ENCODE results near the gene QTRT2.
A peak's percentile ranks its signal among the peaks of the same experiment; 100 is the strongest.

QTRT2 gene

DNA sequence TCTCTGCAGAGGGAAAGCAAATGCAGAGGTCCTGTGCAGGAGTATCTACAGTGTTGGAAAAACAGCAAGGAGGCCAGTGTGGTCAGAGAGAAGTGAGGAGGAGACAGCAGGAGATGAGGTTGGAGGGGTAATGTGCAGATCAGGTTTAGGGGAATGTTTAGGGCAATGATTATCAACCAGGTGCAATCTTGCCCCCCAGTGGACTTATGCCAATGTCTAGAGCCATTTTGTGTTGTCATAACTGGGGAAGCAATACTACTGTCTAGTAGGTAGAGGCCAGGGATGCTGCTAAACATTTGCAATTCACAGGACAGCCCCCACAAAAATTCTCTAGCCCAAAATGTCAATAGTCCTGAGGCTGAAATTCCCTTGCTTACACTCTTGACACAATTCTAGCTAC, 13.3 kb upstream of the QTRT2 start:
- Histone ChIP-seq H3K4ac (ENCODE audit: low read length) (no peak overlapping the region), H3K18ac (ENCODE audit: low read length) (no peak overlapping the region), H3K23ac (ENCODE audit: low read depth, low read length, poor library complexity) (no peak overlapping the region), H2BK5ac (ENCODE audit: low read length) (no peak overlapping the region), H3K9ac (ENCODE audit: low read depth, low read length, poor library complexity) (no peak overlapping the region), H2AFZ (ENCODE audit: low read length) (no peak overlapping the region), H3K36me3 (replicated peaks in 1 of 2; ENCODE audit: control insufficient read depth in 2 of 2, insufficient read depth in 2 of 2, low read length in 2 of 2) (no peaks in the 10 kb centered on the region), H3K4me3 (ENCODE audit: low read length in 2 of 2) (no peak overlapping the region), H2AK5ac (ENCODE audit: low read depth, low read length) (no peak overlapping the region), H3K14ac (ENCODE audit: low read length) (peak overlapping the region; percentile 79), H3K27ac (replicated peaks; ENCODE audit: low read length) (no peak overlapping the region), H3K79me1 (ENCODE audit: low read depth, low read length) (no peaks in the 10 kb centered on the region), H3K9me3 (replicated peaks in 1 of 2; ENCODE audit: control insufficient read depth in 2 of 2, insufficient read depth in 1 of 2, low read depth in 1 of 2, low read length in 2 of 2) (no peaks in the 10 kb centered on the region), H3K4me2 (ENCODE audit: insufficient read depth, low read length, poor library complexity, severe bottlenecking) (no peak overlapping the region), H4K91ac (ENCODE audit: low read depth, low read length, poor library complexity) (no peak overlapping the region), H2BK12ac (ENCODE audit: low read length) (no peak overlapping the region), H2BK15ac (ENCODE audit: low read length) (no peak overlapping the region), H4K8ac (ENCODE audit: low read depth, low read length) (no peak overlapping the region), H2BK120ac (ENCODE audit: low read depth, low read length) (no peak overlapping the region), H3K4me1 (ENCODE audit: control insufficient read depth in 2 of 2, insufficient read depth in 1 of 2, low read depth in 1 of 2, low read length in 2 of 2) (no peaks in the 10 kb centered on the region), H3K27me3 (ENCODE audit: control insufficient read depth in 3 of 3, insufficient read depth in 3 of 3, low read depth in 1 of 3, low read length in 3 of 3) (no peaks in the 10 kb centered on the region)
- DNase-seq (ENCODE audit: low spot score), result no peak

DNA sequence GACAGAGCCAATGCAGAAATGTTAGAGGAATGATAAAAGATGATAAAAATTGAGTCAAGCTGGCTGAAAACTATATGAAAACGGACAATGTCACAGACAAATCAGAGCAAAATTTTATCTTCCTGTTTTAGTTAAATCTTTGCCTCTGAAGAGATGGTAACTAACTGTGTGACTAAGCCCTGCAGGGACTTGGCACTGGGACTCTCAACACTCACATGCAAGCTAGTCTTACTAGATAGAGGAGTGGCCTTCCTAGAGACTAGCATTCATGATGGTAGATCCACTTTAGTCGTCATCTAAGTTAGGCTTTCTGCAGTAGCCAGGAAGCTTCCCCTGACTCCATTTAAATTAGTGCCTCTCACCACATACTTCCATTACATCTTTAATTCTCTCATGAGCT, 4.3 kb upstream of the QTRT2 start:
- no peak overlapping the region for H3K4me2 ChIP-seq (ENCODE audit: insufficient read depth, low read length, poor library complexity, severe bottlenecking)

DNA sequence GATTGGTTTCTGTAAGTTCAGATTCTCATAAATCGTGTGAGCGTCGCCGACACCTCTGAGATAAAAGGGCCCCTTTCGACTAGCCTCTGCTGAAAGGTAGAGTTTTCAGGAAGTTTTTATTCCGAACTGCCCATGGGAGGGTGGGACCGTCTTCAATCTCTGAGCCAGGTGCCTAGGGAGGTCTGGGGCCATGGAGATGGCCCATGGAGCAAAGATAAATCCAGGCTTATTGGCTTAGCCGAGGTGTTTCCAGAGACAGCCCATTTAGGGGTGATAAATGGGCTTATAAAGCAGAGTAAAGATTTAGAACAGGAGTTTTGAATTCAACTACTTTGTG, 442 bp downstream of the QTRT2 start:
- no peak overlapping the region for H3K23ac ChIP-seq (ENCODE audit: low read depth, low read length, poor library complexity)
- no peak overlapping the region for H3K4ac ChIP-seq (ENCODE audit: low read length)
- H3K18ac ChIP-seq (ENCODE audit: low read length), result no peak overlapping the region
- no peaks in the 10 kb centered on the region for H3K9me3 ChIP-seq (replicated peaks in 1 of 2; ENCODE audit: control insufficient read depth in 2 of 2, insufficient read depth in 1 of 2, low read depth in 1 of 2, low read length in 2 of 2)
- H4K91ac ChIP-seq (ENCODE audit: low read depth, low read length, poor library complexity), result no peak overlapping the region
- H4K8ac ChIP-seq (ENCODE audit: low read depth, low read length), result no peak overlapping the region
- no peak for DNase-seq (ENCODE audit: low spot score)
- H2BK15ac ChIP-seq (ENCODE audit: low read length), result no peak overlapping the region
- no peak overlapping the region for H3K14ac ChIP-seq (ENCODE audit: low read length)
- H2BK120ac ChIP-seq (ENCODE audit: low read depth, low read length), result no peak overlapping the region
- no CpG with 5 or more reads among the region's 8 CpGs for WGBS, 2 donors (ENCODE audit: extremely low coverage in 2 of 2, insufficient read length in 2 of 2, insufficient replicate concordance in 1 of 2)
- no peak overlapping the region for H2AK5ac ChIP-seq (ENCODE audit: low read depth, low read length)
- H3K79me1 ChIP-seq (ENCODE audit: low read depth, low read length), result no peaks in the 10 kb centered on the region
- H3K27ac ChIP-seq (replicated peaks; ENCODE audit: low read length), result no peak overlapping the region
- H3K27me3 ChIP-seq (ENCODE audit: control insufficient read depth in 3 of 3, insufficient read depth in 3 of 3, low read depth in 1 of 3, low read length in 3 of 3), result no peaks in the 10 kb centered on the region
- peak overlapping the region; percentile 70 for H3K4me2 ChIP-seq (ENCODE audit: insufficient read depth, low read length, poor library complexity, severe bottlenecking)
- H3K4me3 ChIP-seq (ENCODE audit: low read length in 2 of 2), result peak overlapping the region; percentile 72 to 83
- H3K36me3 ChIP-seq (replicated peaks in 1 of 2; ENCODE audit: control insufficient read depth in 2 of 2, insufficient read depth in 2 of 2, low read length in 2 of 2), result peaks cover 0 to 17% of the 10 kb centered on the region in 2 donors
- peak overlapping the region; percentile 72 for H2AFZ ChIP-seq (ENCODE audit: low read length)
- peaks cover 0 to 6% of the 10 kb centered on the region in 2 donors for H3K4me1 ChIP-seq (ENCODE audit: control insufficient read depth in 2 of 2, insufficient read depth in 1 of 2, low read depth in 1 of 2, low read length in 2 of 2)
- peak overlapping the region; percentile 46 for H3K9ac ChIP-seq (ENCODE audit: low read depth, low read length, poor library complexity)
- no peak overlapping the region for H2BK12ac ChIP-seq (ENCODE audit: low read length)
- no peak overlapping the region for H2BK5ac ChIP-seq (ENCODE audit: low read length)

More for the DNA sequence above, 4.3 kb upstream of the QTRT2 start:
- no CpG with 5 or more reads among the region's 2 CpGs for WGBS, 2 donors (ENCODE audit: extremely low coverage in 2 of 2, insufficient read length in 2 of 2, insufficient replicate concordance in 1 of 2)
- Histone ChIP-seq H3K4me3 (ENCODE audit: low read length in 2 of 2) (no peak overlapping the region), H3K79me1 (ENCODE audit: low read depth, low read length) (no peaks in the 10 kb centered on the region), H3K27me3 (ENCODE audit: control insufficient read depth in 3 of 3, insufficient read depth in 3 of 3, low read depth in 1 of 3, low read length in 3 of 3) (no peaks in the 10 kb centered on the region), H3K14ac (ENCODE audit: low read length) (no peak overlapping the region), H2BK15ac (ENCODE audit: low read length) (no peak overlapping the region), H2BK120ac (ENCODE audit: low read depth, low read length) (no peak overlapping the region), H4K91ac (ENCODE audit: low read depth, low read length, poor library complexity) (no peak overlapping the region), H4K8ac (ENCODE audit: low read depth, low read length) (no peak overlapping the region), H3K36me3 (replicated peaks in 1 of 2; ENCODE audit: control insufficient read depth in 2 of 2, insufficient read depth in 2 of 2, low read length in 2 of 2) (no peaks in the 10 kb centered on the region), H3K4me1 (ENCODE audit: control insufficient read depth in 2 of 2, insufficient read depth in 1 of 2, low read depth in 1 of 2, low read length in 2 of 2) (peaks cover 0 to 1% of the 10 kb centered on the region in 2 donors), H3K4ac (ENCODE audit: low read length) (no peak overlapping the region), H3K23ac (ENCODE audit: low read depth, low read length, poor library complexity) (no peak overlapping the region), H3K18ac (ENCODE audit: low read length) (no peak overlapping the region), H3K9me3 (replicated peaks in 1 of 2; ENCODE audit: control insufficient read depth in 2 of 2, insufficient read depth in 1 of 2, low read depth in 1 of 2, low read length in 2 of 2) (no peaks in the 10 kb centered on the region), H3K9ac (ENCODE audit: low read depth, low read length, poor library complexity) (no peak overlapping the region), H2BK12ac (ENCODE audit: low read length) (no peak overlapping the region), H2AFZ (ENCODE audit: low read length) (no peak overlapping the region), H2BK5ac (ENCODE audit: low read length) (no peak overlapping the region), H3K27ac (replicated peaks; ENCODE audit: low read length) (no peak overlapping the region), H2AK5ac (ENCODE audit: low read depth, low read length) (no peak overlapping the region)
- DNase-seq (ENCODE audit: low spot score), result no peak

DNA sequence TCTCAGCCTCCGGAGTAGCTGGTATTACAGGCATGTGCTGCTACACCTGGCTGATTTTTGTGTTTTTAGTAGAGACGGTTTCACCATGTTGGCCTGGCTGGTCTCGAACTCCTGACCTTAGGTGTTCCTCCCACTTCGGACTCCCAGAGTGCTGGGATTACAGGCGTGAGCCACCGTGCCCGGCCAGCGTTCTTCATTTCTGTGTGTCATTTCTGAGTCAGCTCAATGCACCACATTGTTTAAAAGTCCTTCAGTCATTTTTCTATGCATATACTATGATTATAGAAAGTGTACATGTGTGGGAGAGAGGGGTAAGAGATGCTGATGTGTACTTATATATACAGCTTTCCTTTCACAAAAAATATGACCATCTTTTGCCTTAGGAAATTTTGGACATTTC, 2.1 kb downstream of the QTRT2 start:
- H3K4ac ChIP-seq (ENCODE audit: low read length), result no peak overlapping the region
- no peaks in the 10 kb centered on the region for H3K27me3 ChIP-seq (ENCODE audit: control insufficient read depth in 3 of 3, insufficient read depth in 3 of 3, low read depth in 1 of 3, low read length in 3 of 3)
- peaks cover 0 to 22% of the 10 kb centered on the region in 2 donors for H3K36me3 ChIP-seq (replicated peaks in 1 of 2; ENCODE audit: control insufficient read depth in 2 of 2, insufficient read depth in 2 of 2, low read length in 2 of 2)
- H2BK120ac ChIP-seq (ENCODE audit: low read depth, low read length), result no peak overlapping the region
- H3K9me3 ChIP-seq (replicated peaks in 1 of 2; ENCODE audit: control insufficient read depth in 2 of 2, insufficient read depth in 1 of 2, low read depth in 1 of 2, low read length in 2 of 2), result no peaks in the 10 kb centered on the region
- H3K79me1 ChIP-seq (ENCODE audit: low read depth, low read length), result no peaks in the 10 kb centered on the region
- no peak overlapping the region for H4K8ac ChIP-seq (ENCODE audit: low read depth, low read length)
- no peak overlapping the region for H3K14ac ChIP-seq (ENCODE audit: low read length)
- no peak overlapping the region for H3K4me3 ChIP-seq (ENCODE audit: low read length in 2 of 2)
- H3K4me2 ChIP-seq (ENCODE audit: insufficient read depth, low read length, poor library complexity, severe bottlenecking), result no peak overlapping the region
- H3K27ac ChIP-seq (replicated peaks; ENCODE audit: low read length), result no peak overlapping the region
- no peak overlapping the region for H3K23ac ChIP-seq (ENCODE audit: low read depth, low read length, poor library complexity)
- no peak overlapping the region for H3K9ac ChIP-seq (ENCODE audit: low read depth, low read length, poor library complexity)
- peaks cover 0 to 6% of the 10 kb centered on the region in 2 donors for H3K4me1 ChIP-seq (ENCODE audit: control insufficient read depth in 2 of 2, insufficient read depth in 1 of 2, low read depth in 1 of 2, low read length in 2 of 2)
- no peak overlapping the region for H2AK5ac ChIP-seq (ENCODE audit: low read depth, low read length)
- H2BK15ac ChIP-seq (ENCODE audit: low read length), result no peak overlapping the region
- no CpG with 5 or more reads among the region's 8 CpGs for WGBS, 2 donors (ENCODE audit: extremely low coverage in 2 of 2, insufficient read length in 2 of 2, insufficient replicate concordance in 1 of 2)
- H2BK5ac ChIP-seq (ENCODE audit: low read length), result no peak overlapping the region
- H3K18ac ChIP-seq (ENCODE audit: low read length), result no peak overlapping the region
- H4K91ac ChIP-seq (ENCODE audit: low read depth, low read length, poor library complexity), result no peak overlapping the region
- DNase-seq (ENCODE audit: low spot score), result no peak
- H2BK12ac ChIP-seq (ENCODE audit: low read length), result no peak overlapping the region
- H2AFZ ChIP-seq (ENCODE audit: low read length), result no peak overlapping the region
